ENCODE measurements around the gene ACHE. TPM values are rescaled to one million over a fixed set of nuclear protein-coding genes. Genes with fewer than 3 reads are reported as not detected.
"Not testable (repeated sequence)": the region's sequence is repeated elsewhere in the genome, so short reads cannot be mapped to it uniquely, and the experiment has no call there.

ACHE gene
- total RNA-seq, 1 donor from 2014 or later = 9.3 TPM

- Histone ChIP-seq H3K9me3 (no peaks in the 10 kb centered on the region), H3K27me3 (no peaks in the 10 kb centered on the region), H3K27ac (no peak overlapping the region), H3K36me3 (no peaks in the 10 kb centered on the region), H3K4me1 (no peaks in the 10 kb centered on the region), H3K4me3 (no peak overlapping the region)
- intact Hi-C loops (cut with DNase I) = no loop called here
- TF ChIP-seq, protein P1, sequence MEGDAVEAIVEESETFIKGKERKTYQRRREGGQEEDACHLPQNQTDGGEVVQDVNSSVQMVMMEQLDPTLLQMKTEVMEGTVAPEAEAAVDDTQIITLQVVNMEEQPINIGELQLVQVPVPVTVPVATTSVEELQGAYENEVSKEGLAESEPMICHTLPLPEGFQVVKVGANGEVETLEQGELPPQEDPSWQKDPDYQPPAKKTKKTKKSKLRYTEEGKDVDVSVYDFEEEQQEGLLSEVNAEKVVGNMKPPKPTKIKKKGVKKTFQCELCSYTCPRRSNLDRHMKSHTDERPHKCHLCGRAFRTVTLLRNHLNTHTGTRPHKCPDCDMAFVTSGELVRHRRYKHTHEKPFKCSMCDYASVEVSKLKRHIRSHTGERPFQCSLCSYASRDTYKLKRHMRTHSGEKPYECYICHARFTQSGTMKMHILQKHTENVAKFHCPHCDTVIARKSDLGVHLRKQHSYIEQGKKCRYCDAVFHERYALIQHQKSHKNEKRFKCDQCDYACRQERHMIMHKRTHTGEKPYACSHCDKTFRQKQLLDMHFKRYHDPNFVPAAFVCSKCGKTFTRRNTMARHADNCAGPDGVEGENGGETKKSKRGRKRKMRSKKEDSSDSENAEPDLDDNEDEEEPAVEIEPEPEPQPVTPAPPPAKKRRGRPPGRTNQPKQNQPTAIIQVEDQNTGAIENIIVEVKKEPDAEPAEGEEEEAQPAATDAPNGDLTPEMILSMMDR (IDR thresholded peaks at IDR 0.05) = no peak
- TF ChIP-seq POLR2AphosphoS5 (IDR thresholded peaks at IDR 0.05; ENCODE audit: insufficient read depth in 1 of 2, low read depth in 1 of 2) (no peak), POLR2A (IDR thresholded peaks at IDR 0.05) (no peak)
- DNase-seq (ENCODE audit: extremely low spot score in 2 of 2) = no peak
Observed at GRCh38 chr7:100933734-100934133, 38.0 kb upstream of the ACHE start.

DNA sequence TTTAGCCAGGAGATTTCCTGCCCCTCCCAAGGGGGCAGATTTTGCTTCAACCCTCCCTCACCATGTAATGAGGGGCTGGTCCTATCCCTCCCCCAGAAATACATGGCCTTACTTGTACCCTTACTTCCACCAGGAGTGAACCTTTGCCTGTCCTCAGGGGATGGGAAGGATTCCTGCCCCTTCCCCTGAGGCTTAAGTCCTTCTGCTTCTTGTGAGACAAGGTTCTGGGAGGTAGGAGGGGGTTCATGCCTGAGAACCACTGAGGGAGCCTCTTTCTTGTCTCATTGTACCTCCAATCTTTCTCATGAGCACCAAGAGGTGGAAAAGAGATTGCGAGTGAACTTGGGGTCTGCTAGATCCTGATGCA is 34.1 kb upstream of the ACHE start:
- no peaks in the 10 kb centered on the region for H3K4me1 ChIP-seq
- H3K27ac ChIP-seq = no peak overlapping the region

GRCh38 chr7:100923616-100924015 is 27.9 kb upstream of the ACHE start:
- H3K4me3 ChIP-seq; H3K4me1 ChIP-seq; DNase-seq (ENCODE audit: extremely low spot score in 2 of 2); H3K27me3 ChIP-seq; H3K36me3 ChIP-seq; H3K9me3 ChIP-seq; H3K27ac ChIP-seq; intact Hi-C loops (cut with DNase I): not testable (repeated sequence)

More for the DNA sequence above, 34.1 kb upstream of the ACHE start:
- Histone ChIP-seq H3K27me3 (no peaks in the 10 kb centered on the region), H3K4me3 (no peak overlapping the region), H3K9me3 (no peaks in the 10 kb centered on the region), H3K36me3 (no peaks in the 10 kb centered on the region)
- DNase-seq (ENCODE audit: extremely low spot score in 2 of 2) = no peak
- intact Hi-C loops (cut with DNase I) = no loop called here
- TF ChIP-seq POLR2AphosphoS5 (IDR thresholded peaks at IDR 0.05; ENCODE audit: insufficient read depth in 1 of 2, low read depth in 1 of 2) (no peak), POLR2A (IDR thresholded peaks at IDR 0.05) (no peak)
- TF ChIP-seq, protein P1 (IDR thresholded peaks at IDR 0.05) = no peak

- H3K36me3 ChIP-seq = no peaks in the 10 kb centered on the region
- TF ChIP-seq, protein P1 (IDR thresholded peaks at IDR 0.05) = no peak
- TF ChIP-seq POLR2A (IDR thresholded peaks at IDR 0.05) (no peak), POLR2AphosphoS5 (IDR thresholded peaks at IDR 0.05; ENCODE audit: insufficient read depth in 1 of 2, low read depth in 1 of 2) (no peak)
- no peaks in the 10 kb centered on the region for H3K9me3 ChIP-seq
- no peak overlapping the region for H3K27ac ChIP-seq
- H3K27me3 ChIP-seq = no peaks in the 10 kb centered on the region
- H3K4me1 ChIP-seq = peaks cover 3% of the 10 kb centered on the region
- intact Hi-C loops (cut with DNase I) = no loop called here
- DNase-seq (ENCODE audit: extremely low spot score in 2 of 2) = no peak
- H3K4me3 ChIP-seq = no peak overlapping the region
Observed at GRCh38 chr7:100921039-100921438, 25.4 kb upstream of the ACHE start.

DNA sequence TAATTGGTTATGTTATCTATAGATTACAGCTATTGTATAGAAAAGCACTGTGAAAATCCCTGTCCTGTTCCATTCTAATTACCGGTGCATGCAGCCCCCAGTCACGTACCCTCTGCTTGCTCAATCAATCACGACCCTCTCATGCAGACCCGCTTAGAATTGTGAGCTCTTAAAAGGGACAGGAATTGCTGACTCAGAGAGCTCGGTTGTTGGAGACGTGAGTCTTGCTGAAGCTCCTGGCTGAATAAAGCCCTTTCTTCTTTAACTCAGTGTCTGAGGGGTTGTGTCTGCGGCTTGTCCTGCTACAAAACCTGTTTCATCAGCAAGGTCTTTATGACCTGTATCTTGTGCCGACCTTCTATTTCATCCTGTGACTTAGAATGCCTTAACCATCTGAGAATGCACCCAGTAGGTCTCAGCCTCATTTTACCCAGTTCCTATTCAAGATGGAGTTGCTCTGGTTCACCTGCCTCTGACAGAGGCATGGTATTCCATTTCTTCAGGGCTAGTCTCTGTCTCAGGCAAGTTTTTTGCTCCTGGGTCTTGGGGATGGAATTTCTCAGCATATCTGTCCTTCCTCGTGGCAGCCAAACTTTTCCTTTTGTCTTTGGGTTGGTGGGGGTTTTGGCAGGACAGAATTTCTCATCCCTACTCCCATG is 24.2 kb upstream of the ACHE start:
- H3K27ac ChIP-seq; intact Hi-C loops (cut with DNase I); H3K27me3 ChIP-seq; H3K36me3 ChIP-seq; DNase-seq (ENCODE audit: extremely low spot score in 2 of 2); H3K4me3 ChIP-seq; H3K9me3 ChIP-seq; H3K4me1 ChIP-seq: not testable (repeated sequence)

GRCh38 chr7:100919335-100919734 is 23.6 kb upstream of the ACHE start:
- intact Hi-C loops (cut with DNase I); H3K9me3 ChIP-seq; H3K4me3 ChIP-seq: not testable (repeated sequence)

More at GRCh38 chr7:100919335-100919734, 23.6 kb upstream of the ACHE start:
- not testable (repeated sequence) for DNase-seq (ENCODE audit: extremely low spot score in 2 of 2); H3K36me3 ChIP-seq; H3K27me3 ChIP-seq; H3K4me1 ChIP-seq; H3K27ac ChIP-seq

Data from vagina (tissue), 2 donors.